GM12873 (cell line): Measurements from ENCODE around the gene CHN1.

ENCODE experiments used
- TF ChIP-seq, protein P1 (sequence below): IDR thresholded peaks from 2 replicates; pipeline ENCODE4 v1.5.1; 2012; ENCODE audit warnings: low read depth, mild to moderate bottlenecking, moderate library complexity, low read length, control low read depth; ENCODE audit not compliant: insufficient read depth; ENCODE audit errors: missing control alignments

CHN1 gene

GRCh38 chr2:174882416-174882815 is 122.8 kb downstream of the CHN1 start:
- TF ChIP-seq, protein P1, sequence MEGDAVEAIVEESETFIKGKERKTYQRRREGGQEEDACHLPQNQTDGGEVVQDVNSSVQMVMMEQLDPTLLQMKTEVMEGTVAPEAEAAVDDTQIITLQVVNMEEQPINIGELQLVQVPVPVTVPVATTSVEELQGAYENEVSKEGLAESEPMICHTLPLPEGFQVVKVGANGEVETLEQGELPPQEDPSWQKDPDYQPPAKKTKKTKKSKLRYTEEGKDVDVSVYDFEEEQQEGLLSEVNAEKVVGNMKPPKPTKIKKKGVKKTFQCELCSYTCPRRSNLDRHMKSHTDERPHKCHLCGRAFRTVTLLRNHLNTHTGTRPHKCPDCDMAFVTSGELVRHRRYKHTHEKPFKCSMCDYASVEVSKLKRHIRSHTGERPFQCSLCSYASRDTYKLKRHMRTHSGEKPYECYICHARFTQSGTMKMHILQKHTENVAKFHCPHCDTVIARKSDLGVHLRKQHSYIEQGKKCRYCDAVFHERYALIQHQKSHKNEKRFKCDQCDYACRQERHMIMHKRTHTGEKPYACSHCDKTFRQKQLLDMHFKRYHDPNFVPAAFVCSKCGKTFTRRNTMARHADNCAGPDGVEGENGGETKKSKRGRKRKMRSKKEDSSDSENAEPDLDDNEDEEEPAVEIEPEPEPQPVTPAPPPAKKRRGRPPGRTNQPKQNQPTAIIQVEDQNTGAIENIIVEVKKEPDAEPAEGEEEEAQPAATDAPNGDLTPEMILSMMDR = no peak

GRCh38 chr2:174881678-174882077 is 123.5 kb downstream of the CHN1 start:
- TF ChIP-seq, protein P1 = no peak

DNA sequence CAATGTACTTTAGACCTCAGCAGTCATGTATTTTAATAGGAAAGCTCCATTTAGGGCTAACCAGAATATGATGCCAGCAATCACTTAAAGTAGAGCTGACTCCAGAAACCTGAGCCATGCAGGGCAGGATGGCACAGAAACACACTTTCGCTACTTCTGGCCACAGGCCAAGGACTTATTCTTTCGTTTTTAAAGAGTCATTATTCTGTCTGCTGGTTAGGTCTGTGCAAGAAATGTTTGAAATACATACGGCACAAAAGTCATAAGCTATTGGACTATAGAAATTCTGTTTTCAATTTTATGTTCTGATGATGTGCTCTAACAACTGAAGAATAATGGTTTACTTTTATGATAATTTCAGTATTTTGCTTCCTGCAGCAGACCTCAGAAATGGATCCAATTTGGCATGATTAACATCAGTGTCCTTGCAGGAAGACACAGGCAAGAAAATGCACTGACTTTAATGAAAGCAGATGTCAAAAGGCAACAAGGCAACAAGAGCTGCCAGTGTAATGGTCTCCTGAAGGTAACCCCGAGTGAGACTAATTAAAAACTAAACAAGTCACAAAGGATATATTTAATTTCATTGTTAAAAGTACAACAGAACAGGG is 126.5 kb downstream of the CHN1 start:
- TF ChIP-seq, protein P1 = no peak

DNA sequence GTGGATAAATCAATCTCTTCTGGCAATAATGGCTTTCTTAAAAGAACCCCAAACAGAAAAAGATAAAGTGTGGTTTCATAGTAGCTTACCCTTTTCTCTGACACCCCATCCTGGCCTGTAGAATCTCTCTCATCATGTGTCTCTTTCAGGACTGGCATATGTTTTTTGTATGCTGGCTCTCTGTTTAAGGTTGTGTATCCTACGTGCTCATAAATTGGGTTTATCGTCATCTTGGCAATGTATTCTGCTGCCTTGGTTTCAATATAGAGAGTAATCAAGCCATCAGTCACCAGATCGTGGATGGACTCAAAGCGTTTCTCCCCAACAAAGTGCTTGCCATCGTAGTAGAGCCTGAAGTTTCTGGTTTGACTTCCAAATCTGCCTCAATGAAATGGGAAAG is 127.4 kb downstream of the CHN1 start:
- TF ChIP-seq, protein P1 = no peak

DNA sequence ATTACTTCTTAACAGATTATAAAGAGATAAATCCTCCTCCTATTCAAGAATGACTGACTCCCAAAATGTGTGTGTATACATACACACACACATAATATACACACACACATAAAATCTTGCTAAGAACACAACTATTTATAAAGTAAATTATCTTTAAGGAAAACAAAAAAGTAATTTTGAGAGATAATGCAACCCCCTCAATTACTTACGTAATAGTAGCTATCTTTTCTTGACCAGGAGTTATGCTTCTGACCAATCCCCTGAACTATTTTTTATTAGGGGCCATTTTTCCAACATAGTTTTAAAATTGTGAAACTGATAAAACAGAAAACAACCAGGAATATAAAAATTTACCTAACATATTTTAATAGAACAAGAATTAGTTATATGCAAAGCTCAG is 127.9 kb downstream of the CHN1 start:
- TF ChIP-seq, protein P1 = no peak

DNA sequence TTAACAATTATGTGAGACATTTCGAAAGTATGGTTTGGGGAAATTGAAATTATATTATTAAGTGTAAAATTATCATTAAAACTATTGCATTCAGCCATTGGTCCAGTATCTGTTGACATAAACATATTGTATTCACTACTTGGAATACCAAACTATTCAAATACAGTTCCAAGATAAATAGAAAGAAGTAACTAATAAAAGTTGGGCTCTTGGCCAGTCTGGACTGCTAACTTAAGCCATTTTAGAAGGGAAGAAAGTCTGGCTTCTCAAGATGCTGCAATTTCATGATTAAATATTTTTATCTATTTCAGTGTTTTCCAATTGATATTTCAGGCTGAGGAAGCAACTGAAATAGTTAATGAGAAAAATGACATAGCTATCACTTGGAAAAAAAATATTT is 131.1 kb downstream of the CHN1 start:
- TF ChIP-seq, protein P1 = no peak

GRCh38 chr2:174873471-174873870 is 131.7 kb downstream of the CHN1 start:
- TF ChIP-seq, protein P1 = no peak
